Loucy (cell line): ENCODE data around the gene ZNG1A.

Source experiments
- CTCF ChIP-seq: fragments of 200-600 bp; sonication (generic); conservative IDR thresholded peaks from 2 replicates; pipeline ENCODE4 v1.5.1; 2014; ENCODE audit warnings: mild to moderate bottlenecking, antibody characterized with exemption, low read length
- EZH2phosphoT487 ChIP-seq: fragments of 200-600 bp; IDR thresholded peaks from 2 replicates; pipeline ENCODE4 v1.6.1; 2018; ENCODE audit warnings: antibody characterized with exemption, mild to moderate bottlenecking, moderate library complexity, borderline replicate concordance

GRCh38 chr9:212297-212696 lies 33.4 kb upstream of the ZNG1A start:
- TF ChIP-seq EZH2phosphoT487 (no peak), CTCF (no peak)
